LNCAP (cell line): ENCODE results near the gene ABHD16B.

Experiments used
- TF ChIP-seq, protein P1 (sequence below): fragments of 450-650 bp; IDR thresholded peaks from 2 replicates; pipeline ENCODE4 v1.5.1; 2017; ENCODE audit warnings: mild to moderate bottlenecking

ABHD16B gene

DNA sequence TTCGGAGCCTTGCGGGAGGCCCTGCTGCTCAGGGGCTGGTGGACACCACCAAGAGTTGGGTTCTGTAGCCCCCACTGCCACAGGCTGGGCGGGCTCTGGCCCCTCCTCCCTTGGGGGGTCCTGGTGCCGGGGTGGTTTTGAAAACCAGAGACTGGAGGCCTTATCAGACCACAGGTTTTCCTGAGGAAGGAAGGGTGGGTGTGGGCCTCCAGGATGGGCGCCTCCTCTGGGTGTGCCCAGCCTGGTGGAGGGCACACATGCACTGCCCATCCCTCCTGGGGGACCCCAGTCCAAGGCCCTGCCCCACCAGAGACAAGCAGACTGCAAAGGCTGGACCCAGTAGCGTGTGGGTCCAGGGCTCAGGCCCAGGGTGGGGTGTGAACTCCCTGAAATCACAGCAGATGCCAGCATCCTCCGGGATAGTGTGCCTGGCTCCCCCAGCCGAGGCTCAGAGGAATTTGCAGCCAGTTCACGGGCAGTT, 16.7 kb upstream of the ABHD16B start:
- TF ChIP-seq, protein P1, sequence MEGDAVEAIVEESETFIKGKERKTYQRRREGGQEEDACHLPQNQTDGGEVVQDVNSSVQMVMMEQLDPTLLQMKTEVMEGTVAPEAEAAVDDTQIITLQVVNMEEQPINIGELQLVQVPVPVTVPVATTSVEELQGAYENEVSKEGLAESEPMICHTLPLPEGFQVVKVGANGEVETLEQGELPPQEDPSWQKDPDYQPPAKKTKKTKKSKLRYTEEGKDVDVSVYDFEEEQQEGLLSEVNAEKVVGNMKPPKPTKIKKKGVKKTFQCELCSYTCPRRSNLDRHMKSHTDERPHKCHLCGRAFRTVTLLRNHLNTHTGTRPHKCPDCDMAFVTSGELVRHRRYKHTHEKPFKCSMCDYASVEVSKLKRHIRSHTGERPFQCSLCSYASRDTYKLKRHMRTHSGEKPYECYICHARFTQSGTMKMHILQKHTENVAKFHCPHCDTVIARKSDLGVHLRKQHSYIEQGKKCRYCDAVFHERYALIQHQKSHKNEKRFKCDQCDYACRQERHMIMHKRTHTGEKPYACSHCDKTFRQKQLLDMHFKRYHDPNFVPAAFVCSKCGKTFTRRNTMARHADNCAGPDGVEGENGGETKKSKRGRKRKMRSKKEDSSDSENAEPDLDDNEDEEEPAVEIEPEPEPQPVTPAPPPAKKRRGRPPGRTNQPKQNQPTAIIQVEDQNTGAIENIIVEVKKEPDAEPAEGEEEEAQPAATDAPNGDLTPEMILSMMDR = no peak

DNA sequence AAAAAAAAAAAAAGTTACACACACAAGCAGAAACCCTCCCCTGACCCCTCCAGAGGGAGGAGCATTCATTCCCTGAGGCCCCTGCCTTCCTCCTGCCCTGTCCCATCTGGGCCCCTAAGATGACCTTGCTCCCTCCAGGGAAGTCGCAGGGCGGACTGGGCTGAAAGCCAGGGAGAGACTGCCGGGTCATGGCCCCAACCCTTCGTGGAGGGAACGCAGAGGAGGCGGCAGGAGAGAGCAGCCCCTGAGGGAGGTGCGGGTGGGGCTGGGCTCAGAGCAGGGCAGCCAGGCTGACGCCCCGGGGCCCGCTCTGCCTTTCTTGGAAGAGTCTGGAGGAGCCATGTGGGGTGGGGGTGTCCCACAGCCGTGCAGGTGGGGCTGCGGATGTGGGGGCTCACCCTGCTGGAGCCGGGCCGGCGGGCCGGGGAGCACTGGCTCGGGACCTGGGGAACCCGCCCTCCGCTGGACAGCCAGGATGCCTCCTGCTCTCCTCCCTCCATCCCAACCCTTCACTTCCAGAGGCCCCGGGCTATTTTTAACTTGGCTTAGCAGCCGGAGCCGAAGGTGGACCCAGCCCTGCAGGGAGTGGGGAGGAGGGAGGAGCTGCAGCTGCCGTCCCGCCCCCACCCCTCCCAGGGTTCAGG, 15.0 kb upstream of the ABHD16B start:
- TF ChIP-seq, protein P1 = no peak

GRCh38 chr20:63846888-63847236, 14.4 kb upstream of the ABHD16B start:
- TF ChIP-seq, protein P1 = no peak

- TF ChIP-seq, protein P1 = no peak
Observed at GRCh38 chr20:63847237-63848002, 13.9 kb upstream of the ABHD16B start.

DNA sequence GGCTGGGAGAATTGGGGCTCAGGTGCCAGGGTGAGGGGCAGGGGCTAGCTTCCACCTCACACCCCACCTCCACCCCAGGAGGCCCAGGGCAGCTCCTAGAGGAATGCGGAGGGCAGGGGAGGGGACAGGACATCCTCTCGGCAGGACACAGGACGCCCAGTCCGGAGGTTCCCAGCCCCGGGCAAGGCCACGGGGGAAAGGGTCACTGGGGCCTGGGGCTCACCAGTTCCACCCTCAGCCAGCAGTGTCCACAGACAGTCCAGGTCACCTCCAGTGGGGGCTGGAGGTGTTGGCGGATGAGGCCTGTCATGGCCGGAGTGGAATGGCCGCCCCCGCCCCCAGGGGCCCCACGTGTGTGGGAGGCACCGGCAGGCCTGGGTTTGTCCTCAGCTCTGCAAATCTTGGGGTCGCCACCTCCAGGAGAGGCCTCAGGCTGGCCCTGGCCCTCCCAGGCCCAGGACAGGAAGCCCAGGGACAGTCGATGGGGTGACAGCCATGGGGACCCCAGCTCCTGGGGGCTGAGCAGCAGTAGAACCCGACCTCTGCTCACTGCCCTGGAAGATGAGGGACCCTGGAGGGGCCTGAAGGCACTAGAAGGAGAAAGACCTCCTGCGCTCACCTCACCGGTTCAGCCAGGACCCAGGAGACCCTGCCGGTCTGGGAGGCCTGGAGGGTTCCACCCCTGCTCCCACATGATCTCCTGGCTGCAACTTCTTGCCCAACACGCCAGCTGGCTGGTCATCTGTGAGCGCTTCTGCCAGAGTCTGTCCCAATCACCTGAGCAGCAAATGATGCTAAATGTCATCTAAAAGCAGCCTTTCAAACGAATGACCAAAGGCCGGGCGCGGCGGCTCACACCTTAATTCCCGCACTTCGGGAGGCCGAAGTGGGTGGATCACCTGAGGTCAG, 13.0 kb upstream of the ABHD16B start:
- TF ChIP-seq, protein P1 = no peak

DNA sequence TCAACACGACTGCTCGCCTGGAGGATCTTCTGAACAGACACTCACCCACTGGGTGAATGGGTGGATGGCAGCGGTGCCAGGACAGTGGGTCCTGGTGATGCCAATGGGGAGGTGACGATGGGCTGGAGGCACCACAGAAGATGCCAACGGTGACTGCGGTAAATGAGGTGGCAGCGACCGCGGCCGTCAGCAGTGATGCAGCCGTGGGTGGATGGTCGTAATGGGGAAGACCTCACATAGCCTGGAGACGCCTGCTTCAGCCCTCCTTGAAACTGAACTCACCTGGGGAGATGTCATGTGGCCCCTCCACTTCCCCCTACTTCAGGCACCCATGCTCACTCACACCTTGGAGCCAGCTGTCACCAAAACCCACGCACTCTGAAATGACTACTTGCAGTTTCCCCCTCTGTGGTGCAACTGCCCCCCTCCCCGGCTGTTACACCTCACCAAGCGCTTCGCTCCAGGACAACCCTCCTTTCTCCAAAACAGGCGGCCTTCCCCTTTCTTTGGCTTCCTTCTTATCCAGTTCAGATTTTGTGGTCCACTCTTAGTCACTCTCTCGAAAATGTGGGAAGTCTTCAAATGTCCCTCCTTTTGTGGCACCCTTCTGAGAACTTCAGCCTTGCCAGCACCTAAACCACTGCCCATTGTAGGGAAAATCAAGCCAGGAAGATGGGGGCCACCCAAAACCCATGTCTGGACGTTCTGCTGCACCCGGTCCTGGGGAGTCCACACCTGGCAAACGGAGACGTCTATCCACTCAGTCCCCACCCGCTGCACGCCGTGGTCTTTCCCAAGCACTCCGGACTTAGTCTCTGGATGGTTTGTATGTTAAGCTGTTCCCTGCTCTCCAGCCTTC, 10.4 kb upstream of the ABHD16B start:
- TF ChIP-seq, protein P1 = no peak
